A549 (cell line): Measurements from ENCODE around the gene INCA1.

Experiments used
- BHLHE40 ChIP-seq: IDR thresholded peaks from 2 replicates; pipeline ENCODE4 v1.6.1; 2012; ENCODE audit warnings: low read depth, low read length, inconsistent platforms
- CHD4 ChIP-seq: fragments of 200-600 bp; sonication (generic); IDR thresholded peaks from 2 replicates; pipeline ENCODE4 v1.6.1; 2016; ENCODE audit warnings: antibody characterized with exemption, mild to moderate bottlenecking, borderline replicate concordance
- CTCF ChIP-seq: fragments of >200 bp; sonication (Bioruptor Twin); formaldehyde crosslinking; IDR thresholded peaks from 3 replicates; pipeline ENCODE4 v1.5.1; 2016
- EP300 ChIP-seq, 2 experiments: fragments of >200 bp; sonication (Bioruptor Twin); formaldehyde crosslinking; IDR thresholded peaks; 2 replicates in 1 of 2; 3 replicates in 1 of 2; pipeline ENCODE4 v1.6.1; 2016 to 2017
- NR3C1 ChIP-seq: fragments of >200 bp; sonication (Bioruptor Twin); formaldehyde crosslinking; IDR thresholded peaks from 3 replicates; pipeline ENCODE4 v1.6.1; 2017
- POLR2A ChIP-seq: IDR thresholded peaks from 2 replicates; pipeline ENCODE4 v1.6.1; 2012; ENCODE audit warnings: mild to moderate bottlenecking, low read length
- RAD21 ChIP-seq, 2 experiments: fragments of >200 bp in 1 of 2; sonication (Bioruptor Twin) in 1 of 2; formaldehyde crosslinking in 1 of 2; IDR thresholded peaks in 1 of 2; conservative IDR thresholded peaks in 1 of 2; 2 replicates in 1 of 2; 3 replicates in 1 of 2; pipeline ENCODE4 v1.6.1; 2012 to 2018; ENCODE audit warnings: inconsistent platforms in 1 of 2
- REST ChIP-seq: fragments of 200-600 bp; sonication (generic); IDR thresholded peaks from 2 replicates; pipeline ENCODE4 v1.6.1; 2016; ENCODE audit warnings: antibody characterized with exemption, mild to moderate bottlenecking, moderate library complexity
- ZFP36 ChIP-seq: fragments of 450-650 bp; IDR thresholded peaks from 2 replicates; pipeline ENCODE4 v1.6.1; 2014; ENCODE audit warnings: borderline replicate concordance; ENCODE audit not compliant: partially characterized antibody

GRCh38 chr17:4956493-4957061 lies 40.7 kb downstream of the INCA1 start:
- TF ChIP-seq CTCF (peak; percentile 24; the same call in 2 of the 3 replicates), EP300 (IDR thresholded peaks at IDR 0.05) (no peak), RAD21 (conservative IDR thresholded peaks at IDR 0.05 in 1 of 2, IDR thresholded peaks at IDR 0.05 in 1 of 2) (no peak), ZFP36 (no peak), REST (no peak), POLR2A (no peak), BHLHE40 (no peak), CHD4 (no peak), NR3C1 (no peak)
